OCI-M2 (cell line): Measurements from ENCODE around the gene CCNI2.

ENCODE experiments used
- DNase-seq: peaks from one replicate; lab custom pipeline; 2025; ENCODE audit not compliant: unreplicated experiment; lab: John Stamatoyannopoulos, UW

Gene CCNI2

DNA sequence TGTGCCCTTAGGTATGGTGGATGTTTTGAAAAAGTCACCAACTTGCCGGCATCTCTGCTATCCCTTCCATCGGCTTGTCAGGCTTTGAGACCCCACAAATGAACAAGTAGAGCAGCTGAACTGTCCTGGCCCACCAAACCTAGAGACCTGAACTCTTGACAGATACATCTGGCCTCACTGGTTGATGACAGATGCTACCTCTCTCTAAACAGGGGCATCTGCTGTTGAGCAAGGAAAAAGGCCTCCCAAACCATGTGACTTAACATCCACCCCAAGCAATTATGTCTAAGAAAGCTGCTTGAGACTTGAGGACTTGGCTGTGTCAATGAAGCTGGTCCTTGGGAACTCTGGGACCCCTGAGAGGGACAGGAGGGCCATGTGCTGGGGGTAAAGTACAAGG, 2.3 kb downstream of the CCNI2 start:
- no peak for DNase-seq

DNA sequence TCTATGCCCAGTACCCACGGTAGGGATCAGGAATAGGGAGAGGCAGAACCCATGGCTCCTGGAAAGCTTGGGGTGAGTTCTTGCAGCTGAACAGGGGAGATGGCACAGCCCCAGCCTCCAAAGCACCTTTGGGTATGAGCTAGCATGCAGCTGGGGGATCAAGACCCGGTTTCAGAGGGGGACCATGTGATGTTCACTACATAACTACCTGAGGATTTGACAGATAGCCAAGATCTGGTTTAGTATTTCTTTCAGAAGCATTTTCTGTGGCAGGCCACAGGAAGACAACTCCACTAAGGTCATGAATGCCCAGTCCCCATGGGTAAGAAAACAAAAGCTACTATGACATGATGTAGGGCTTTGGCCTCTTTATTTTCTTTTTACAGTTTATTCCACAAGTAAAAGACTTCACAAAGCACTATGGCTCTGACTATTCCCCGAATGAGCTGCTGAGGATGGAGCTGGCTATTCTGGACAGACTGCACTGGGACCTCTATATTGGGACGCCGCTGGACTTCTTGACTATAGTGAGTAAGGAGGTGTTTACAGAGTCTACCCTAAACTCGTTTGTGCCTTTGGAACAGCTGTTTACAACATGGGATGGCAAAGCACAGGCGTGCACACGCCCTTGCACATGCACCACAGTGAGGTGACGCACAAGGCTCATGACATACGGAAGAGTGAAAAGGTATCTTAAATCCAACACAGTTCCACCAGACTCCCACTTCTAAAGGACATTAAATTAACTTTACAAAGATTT, 3.4 kb downstream of the CCNI2 start:
- DNase-seq, result no peak

DNA sequence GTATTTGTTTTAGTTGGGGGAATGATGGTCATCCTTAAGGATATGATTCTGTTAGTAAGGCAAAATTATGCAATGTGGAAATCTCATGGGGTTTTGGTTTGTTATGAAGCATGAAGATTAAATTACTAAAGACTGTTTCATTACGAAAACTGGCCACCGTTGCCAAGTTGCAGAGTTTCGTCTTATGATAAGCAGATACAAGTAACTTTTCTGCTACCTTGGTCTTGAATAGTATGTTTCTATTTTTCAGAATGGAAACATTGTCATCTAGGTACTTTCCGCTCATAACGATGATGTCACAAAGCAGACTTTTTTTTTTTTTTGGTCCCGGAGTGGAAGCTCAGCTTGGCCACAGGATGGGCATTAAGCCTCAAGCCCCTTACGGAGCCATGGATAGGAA, 4.2 kb downstream of the CCNI2 start:
- DNase-seq, result no peak

DNA sequence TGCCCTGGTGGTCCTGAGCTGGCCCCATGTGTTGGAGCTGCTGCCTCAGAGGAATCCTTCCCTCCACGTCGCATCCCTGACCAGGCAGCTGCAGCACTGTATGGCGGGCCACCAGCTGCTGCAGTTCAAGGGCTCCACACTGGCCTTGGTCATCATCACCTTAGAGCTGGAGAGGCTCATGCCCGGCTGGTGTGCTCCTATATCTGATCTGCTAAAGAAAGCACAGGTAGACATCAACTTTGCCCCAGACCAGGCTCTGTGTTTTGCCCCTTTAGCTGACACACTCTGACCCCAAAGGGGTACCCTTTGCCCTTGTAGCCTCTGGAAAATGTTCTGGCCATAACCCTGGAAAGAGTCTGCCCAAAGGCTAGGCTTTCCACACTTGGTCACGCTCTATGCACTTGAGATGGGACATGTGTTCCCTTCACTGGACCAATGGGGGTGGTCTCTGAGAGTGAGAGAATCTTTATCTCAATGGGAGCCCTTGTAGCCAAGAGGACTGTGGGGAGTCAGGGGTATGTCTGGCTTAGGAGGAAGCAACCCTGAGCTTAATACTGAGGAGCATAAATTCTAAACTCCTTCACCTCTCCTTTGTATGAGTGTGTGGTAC, 4.8 kb downstream of the CCNI2 start:
- no peak for DNase-seq

DNA sequence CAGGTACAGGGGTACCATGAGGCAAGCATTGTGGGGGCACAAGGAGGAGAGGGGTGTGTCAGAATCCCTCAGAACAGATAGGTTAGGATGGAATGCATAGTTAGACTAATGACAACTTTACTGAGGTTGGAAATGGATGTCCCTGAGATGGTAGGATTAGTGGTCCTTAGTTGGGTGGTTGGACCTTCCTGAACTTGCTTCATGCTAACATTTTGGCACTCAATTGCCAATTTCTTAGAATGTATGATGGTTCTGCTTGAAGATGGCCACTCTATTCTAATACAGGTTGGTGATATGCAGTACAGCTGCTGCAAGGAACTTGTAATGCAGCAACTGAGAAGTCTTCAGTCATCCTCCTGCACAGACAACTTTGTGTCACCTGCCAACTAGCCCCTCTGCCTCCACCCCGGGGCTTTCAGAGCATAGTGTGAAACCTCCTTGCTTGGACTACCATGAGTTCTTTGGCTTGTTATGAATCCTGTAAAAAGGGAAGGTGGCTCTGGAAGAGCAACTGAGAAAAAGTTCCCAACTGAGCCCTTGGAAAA, 5.4 kb downstream of the CCNI2 start:
- no peak for DNase-seq

DNA sequence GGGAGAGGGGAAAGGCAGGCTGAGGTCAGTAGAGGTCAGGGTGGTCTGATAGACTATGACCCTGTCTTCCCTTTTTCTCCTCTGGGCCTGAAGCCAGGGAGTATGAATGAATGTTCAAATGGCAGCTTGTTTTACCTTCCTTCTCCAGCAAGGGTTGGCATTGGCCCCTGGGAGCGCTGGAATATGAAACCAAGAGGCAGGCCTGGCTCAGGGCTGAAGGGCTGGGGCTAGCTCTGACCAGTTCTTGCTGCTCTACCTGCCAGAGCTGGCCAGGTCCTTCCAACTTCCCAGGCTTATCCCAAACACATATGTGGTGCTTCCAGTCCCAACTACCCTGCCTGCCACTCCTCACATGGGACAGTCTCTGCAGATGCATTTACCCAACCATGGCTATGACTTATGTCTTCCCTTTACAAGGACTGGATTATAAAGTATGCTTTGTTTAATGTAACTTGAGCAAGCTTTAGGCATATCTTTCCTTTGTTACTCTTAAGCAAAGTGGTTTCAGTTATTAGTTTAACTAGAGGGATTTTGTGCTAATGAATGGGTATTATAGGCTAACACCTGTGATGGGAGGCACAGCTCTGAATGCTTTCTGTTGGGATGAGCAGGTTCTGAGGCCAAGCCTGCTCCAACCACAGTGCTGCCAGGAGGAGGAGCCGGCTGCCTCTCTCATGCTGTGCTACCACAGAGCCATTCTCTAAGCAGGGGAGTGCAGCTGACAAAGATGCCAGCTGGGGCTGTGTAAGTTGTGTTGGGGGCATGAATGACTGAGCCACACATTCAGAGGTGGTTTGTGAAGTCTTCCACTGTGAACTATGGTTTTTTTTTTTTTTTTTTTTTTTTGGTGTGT, 6.1 kb downstream of the CCNI2 start:
- DNase-seq, result no peak

DNA sequence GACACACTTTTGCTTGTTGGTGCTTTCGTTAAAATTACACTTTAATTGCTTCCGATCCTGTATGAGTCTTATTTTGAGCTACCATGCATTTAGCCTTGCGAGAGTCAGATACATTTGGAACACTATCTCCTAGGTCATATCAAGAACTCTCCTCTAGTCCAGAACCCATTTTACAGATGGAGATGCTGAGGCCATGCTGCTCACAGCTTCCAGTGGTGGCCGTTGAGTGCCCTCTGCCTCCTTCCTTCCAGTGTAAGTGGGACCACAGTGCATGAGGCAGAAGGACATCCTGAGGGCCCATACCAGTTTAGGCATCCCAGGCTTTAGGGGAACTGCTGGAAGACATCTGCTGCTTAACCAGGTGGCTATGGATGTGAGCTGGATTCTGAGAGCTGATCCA, 6.9 kb downstream of the CCNI2 start:
- no peak for DNase-seq

DNA sequence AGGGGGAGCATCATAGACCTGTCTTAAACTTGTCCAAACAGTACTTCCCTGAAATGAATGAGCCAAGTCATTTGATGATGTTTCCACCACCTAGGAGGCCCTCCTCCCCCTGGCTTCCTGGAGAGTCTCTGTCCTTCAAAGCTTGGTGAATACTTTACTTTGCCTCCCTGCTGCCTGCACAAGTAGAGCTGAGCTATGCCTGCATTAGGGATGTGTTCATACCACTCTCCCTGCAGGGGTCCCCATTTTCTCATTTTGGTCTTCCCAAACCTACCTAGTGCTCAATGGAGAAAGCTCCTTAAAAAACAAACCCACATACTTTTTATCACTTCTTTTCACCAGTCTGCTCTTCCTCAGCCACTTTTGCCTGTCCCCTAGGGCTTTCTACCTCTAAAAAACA, 7.7 kb downstream of the CCNI2 start:
- no peak for DNase-seq

DNA sequence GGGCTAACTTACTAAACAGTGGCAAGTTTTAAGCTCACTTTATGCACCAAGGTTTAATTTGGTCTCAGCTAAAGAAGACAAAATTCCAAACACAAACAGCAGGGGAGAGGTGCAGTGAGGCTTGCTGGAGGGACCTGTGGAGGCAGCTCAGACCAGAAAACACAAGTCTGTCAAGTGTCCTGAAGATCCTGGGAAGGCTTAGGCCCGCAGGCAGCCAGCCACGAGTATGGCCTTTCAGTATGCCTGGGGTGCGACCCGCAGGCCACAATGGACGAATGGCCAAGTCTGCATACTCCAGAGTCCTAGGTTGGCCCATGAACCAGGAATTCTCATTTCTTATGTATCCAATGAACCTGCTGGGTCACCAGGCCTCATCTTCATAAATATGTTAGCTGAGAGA, 9.3 kb downstream of the CCNI2 start:
- no peak for DNase-seq

DNA sequence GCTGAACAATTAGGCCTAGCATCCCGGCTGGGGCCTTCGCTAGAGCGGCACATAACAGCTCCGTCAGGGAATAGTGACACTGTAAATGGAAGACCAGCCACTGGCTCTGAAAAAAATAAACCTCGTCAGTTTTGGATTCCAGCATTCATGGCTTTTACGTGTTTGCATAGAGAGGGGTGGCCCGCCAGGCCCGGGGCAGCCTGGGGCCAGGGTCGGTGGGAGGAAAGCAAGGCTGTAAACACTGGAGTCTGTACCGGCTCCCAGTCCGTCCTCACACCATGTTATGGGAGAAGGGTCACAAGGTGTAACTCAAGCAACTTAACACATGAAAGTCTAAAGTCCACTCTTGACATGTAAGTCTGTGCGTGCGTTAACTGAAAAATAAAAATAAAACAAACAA, 11.2 kb downstream of the CCNI2 start:
- no peak for DNase-seq

DNA sequence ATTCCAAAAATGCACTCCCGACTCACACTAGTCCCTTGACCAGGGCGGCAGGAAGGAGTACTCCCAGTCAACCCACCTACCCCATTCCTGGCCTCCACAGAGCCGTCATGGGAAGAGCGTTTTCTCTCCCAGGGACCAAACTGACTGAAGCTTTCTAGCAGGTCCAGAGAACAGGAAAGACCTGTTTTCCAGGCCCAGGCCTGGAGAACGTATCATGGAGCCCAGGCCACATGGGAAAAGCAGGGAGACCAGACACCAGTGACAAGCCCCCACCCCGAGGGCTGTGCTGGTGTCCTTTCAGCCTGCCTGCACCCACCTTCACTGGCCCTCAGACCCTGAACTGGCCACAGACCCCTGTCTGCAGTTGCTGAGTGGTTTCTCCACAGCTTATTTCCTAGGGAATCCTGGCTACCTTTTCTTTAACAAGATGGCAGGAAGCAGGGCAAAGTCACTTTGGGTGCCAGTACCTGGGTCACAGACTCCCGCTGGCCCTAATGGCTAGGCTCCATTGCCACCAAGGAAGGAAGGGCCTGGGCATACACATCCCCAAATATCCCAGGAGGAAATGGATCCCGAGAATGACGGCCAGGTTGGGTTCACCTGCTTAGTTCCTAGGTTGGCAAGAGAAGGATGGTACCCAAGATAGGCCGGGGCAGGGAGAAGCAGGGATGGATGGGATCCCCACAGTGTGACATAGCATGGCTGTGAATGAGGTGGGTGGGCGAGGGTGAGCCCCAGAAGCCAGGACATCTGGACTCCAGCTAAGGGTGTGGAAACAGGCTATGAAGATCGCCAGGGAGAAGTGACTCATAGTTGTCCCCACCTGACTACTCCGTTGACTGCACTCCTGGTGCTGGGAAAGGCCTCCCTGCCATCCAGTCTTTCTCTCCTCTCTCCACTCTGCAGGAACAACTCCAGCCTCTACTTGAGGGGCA, 12.2 kb downstream of the CCNI2 start:
- no peak for DNase-seq

DNA sequence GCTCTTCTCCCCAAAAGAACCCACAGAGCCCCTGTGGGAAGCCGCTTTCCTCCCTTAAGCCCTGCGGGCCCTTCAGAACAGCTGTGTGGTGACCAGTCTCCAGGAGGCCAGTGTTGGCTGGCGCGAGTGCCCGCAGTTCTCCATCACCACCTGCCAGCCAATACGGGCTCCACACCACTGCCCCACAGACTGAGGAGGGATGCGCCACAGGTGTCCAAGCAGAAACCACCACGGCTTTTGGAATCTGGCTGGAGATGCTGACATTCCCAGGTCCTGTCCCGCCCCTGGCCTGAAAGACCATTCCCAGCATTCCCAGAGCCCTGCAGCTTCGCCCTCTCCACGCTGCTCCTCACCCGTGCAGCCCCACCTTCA, 12.8 kb downstream of the CCNI2 start:
- DNase-seq, result no peak

DNA sequence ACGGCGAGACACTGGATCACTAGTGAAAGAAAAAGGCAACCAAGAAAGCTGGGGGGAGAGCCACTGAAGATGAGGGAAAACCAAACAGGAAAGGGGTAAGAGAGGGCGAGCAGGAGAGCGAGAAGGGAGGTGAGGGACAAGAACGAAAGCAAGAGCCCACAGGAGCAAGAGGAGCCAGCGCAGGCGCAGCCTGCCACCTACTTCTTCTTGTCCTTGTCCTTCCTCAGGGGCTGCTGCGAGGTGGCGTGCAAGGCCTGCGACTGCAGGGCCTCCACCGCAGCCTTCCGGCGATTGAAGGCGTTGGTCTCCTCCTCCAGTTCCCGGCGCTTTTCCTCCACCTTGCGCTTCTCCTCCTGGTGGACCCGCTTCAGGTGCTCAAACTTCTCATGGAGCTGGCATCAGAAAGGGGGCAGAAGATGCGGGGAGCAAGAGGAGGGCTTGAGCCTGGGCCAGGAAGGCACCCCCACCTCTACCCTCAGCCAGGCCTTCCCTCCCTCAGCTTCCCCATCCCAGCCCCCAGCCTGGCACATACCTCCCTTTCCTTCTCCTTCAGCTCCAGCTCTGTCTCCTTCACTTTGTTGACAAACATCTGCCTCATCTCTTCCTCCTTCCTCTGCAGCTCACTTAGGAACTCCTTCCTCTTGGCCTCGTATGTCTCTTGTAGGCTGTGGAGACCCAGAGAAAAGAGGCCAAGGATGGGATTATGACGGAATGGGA, 13.5 kb downstream of the CCNI2 start:
- DNase-seq, result no peak

DNA sequence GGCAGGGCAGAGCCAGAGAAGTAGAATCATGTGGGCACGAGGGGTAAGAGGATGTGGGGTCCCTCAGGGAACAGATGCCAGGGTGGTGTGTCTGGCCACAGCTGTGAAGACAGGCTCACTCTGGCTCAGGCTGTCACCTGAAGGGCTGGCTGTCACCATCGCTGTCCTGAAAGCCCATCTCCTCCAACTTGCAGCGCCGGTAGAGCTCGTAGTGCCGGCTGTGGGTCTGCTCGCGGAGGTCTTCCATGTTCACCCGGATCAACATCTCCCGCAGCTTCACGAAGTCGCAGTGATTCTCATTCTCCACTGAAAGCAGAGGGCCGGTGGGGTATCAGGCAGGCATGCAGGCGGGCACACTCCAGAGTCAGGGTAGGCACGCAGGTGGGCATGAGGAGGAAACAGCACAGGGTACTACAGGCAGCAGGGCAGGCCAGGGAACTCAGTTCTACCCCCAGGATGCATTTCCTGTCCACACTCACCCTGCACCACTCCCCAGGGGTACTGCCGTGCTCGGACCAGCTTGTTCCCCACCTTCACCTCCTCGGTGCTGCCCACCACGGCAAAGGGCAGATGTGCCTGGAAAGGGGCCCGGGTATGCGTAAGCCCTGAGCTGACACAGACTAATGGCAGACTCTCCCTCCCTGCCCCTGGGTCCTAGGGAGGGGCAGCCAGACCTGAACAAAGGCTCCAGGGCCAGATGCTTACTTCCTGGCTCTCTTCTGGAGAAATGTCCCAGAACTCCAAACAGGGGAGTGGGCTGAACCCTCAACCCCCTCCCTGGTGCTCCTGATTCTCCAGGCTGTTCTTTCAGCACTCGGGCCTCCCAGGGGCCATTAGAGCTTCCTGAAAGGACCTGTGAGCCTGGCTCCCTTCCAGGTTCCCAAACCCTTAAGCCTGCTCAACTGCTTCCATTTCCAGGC, 14.4 kb downstream of the CCNI2 start:
- no peak for DNase-seq

DNA sequence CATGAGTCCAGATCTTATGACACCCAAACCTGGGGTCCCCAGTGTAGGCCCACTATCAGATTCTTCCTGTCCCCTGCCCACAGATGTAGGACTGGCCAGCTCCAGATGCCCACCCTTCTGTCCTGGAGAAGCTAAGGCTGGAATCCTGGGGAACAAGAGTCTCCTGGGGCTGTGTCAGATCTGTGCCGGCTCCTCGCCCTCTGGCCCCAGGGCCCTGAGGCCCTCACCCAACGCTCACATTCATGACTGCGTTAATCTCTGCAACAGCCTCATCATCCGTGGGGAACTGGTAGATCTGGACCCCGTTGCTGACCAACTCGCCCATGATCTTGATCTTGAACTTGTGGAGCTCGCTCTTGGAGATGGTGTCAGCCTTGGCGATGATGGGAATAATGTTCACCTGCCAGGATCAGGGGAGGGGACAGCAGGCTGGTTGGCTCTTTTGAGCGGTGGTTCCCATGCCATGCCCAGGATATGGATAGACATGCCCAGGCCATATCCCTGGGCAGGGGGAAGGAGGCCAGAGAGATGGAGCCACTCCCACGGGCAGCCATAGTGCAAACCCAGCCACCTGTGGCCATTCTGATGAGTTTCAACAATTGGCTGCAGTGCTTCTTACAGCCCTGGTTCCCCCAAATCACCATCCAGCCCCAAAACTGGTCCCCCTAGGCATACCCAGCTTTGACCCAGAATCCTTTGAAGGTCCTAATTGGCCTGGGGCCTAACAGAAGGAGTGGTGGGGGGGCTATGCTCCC, 15.2 kb downstream of the CCNI2 start:
- DNase-seq, result no peak

DNA sequence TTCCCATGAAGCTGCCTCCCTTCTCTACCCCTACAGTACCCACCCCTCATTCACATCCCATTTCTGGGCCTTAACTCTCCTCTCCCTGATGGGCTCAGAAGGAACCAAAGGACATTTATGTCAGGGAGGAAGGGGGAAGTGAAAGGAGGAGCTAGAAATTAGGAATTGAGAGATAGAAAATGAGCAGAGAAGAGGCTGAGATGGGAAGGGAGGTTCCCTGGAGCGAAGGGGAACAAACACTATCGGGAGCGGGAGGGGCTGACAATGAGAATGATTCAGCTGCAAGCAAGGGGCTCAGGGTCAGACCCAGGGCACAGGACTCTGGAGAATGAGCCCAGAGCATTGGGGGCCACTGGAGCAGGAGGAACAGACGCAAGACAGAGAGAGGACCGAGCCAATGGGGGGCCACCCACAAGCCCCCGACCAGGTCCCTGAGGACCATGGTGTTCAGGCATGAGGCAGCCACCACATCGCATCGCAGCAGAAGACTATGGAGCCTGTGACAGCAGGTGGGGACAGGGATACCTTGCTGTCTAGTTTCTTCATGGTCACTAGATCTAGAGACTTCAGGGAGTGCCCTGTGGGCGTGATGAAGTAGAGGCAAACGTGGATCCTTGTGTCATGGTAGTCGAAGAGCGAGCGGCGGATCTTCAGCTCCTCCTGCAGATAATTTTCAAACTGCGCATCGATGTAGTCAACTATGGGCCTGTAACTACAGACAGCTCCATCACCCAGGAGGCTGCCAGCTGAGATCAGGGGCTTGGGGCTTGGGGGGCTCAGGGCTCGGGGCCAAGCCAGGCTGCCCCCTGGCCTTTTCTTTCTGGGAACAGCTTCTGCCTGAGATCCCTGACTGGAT, 16.2 kb downstream of the CCNI2 start:
- no peak for DNase-seq

DNA sequence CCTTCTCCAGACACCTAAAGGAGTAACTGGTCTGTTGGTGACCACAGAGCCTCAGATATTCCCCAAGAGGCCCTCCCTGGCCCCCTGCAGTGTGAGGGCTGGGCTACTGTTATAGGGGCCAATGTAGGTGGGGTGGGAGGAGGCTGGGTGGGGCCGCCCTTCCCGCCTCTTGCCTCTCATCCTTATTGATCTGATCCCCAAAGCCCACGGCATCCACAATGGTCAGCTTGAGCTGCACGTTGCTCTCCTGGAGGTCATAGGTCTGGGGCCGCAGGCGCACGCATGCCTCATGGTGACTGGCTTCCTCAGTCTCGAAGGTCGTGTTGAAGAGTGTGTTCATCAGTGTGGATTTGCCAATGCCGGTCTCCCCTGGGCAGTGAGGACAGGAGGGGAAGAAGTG, 16.8 kb downstream of the CCNI2 start:
- no peak for DNase-seq
